H9 (cell line): ENCODE measurements around the gene SPAG5. TPM values are rescaled to one million over a fixed set of nuclear protein-coding genes. Genes with fewer than 3 reads are reported as not detected.

Experiments
- DNase-seq: peaks from one replicate; pipeline ENCODE4 v3.0.0-alpha.2; 2017
- H2AFZ ChIP-seq: one replicate; pipeline ENCODE4 v1.6.1; 2013; ENCODE audit warnings: mild to moderate bottlenecking, low read length, control low read depth, moderate library complexity
- H2AK5ac ChIP-seq: 2 replicates; pipeline ENCODE4 v1.6.1; 2013; ENCODE audit warnings: low read length, control low read depth, mixed read lengths; ENCODE audit not compliant: insufficient read length
- H2BK120ac ChIP-seq: one replicate; pipeline ENCODE4 v1.6.1; 2013; ENCODE audit warnings: low read depth, mild to moderate bottlenecking, low read length, control low read depth, inconsistent platforms; ENCODE audit not compliant: poor library complexity, severe bottlenecking
- H2BK12ac ChIP-seq: 2 replicates; pipeline ENCODE4 v1.6.1; 2013; ENCODE audit warnings: low read length, control low read depth, mixed read lengths, low read depth; ENCODE audit not compliant: insufficient read length
- H2BK15ac ChIP-seq: 2 replicates; pipeline ENCODE4 v1.6.1; 2013; ENCODE audit warnings: low read depth, low read length, control low read depth
- H2BK20ac ChIP-seq: one replicate; pipeline ENCODE4 v1.6.1; 2013; ENCODE audit warnings: low read depth, mild to moderate bottlenecking, low read length, control low read depth, inconsistent platforms; ENCODE audit not compliant: poor library complexity, severe bottlenecking
- H2BK5ac ChIP-seq: 2 replicates; pipeline ENCODE4 v1.6.1; 2013; ENCODE audit warnings: low read length, control low read depth, mixed read lengths; ENCODE audit not compliant: insufficient read length
- H3K14ac ChIP-seq: 2 replicates; pipeline ENCODE4 v1.6.1; 2013; ENCODE audit warnings: low read length, control low read depth; ENCODE audit not compliant: insufficient read depth
- H3K18ac ChIP-seq: 2 replicates; pipeline ENCODE4 v1.6.1; 2013; ENCODE audit warnings: low read depth, mild to moderate bottlenecking, mixed read lengths, low read length, control low read depth; ENCODE audit not compliant: insufficient read length
- H3K23ac ChIP-seq: 2 replicates; pipeline ENCODE4 v1.6.1; 2013; ENCODE audit warnings: low read length, control low read depth, mixed read lengths, low read depth; ENCODE audit not compliant: insufficient read length
- H3K23me2 ChIP-seq: 2 replicates; pipeline ENCODE4 v1.6.1; 2013; ENCODE audit warnings: low read depth, mild to moderate bottlenecking, mixed read lengths, low read length, control low read depth; ENCODE audit not compliant: insufficient read length, poor library complexity, severe bottlenecking
- H3K27ac ChIP-seq: 2 replicates; pipeline ENCODE4 v1.5.1; 2013; ENCODE audit warnings: low read length, control low read depth, mixed read lengths, low read depth; ENCODE audit not compliant: insufficient read length
- H3K27me3 ChIP-seq: 2 replicates; pipeline ENCODE4 v1.6.1; 2013; ENCODE audit warnings: low read length, control low read depth, inconsistent platforms; ENCODE audit not compliant: insufficient read depth
- H3K4ac ChIP-seq: 2 replicates; pipeline ENCODE4 v1.6.1; 2013; ENCODE audit warnings: low read depth, mild to moderate bottlenecking, control low read depth, inconsistent platforms, low read length, moderate library complexity
- H3K4me1 ChIP-seq: 2 replicates; pipeline ENCODE4 v1.6.1; 2013; ENCODE audit warnings: low read length, control low read depth, inconsistent platforms; ENCODE audit not compliant: insufficient read depth
- H3K4me2 ChIP-seq: 2 replicates; pipeline ENCODE4 v1.6.1; 2013; ENCODE audit warnings: low read length, control low read depth, mixed read lengths; ENCODE audit not compliant: insufficient read length, insufficient read depth
- H3K56ac ChIP-seq: 2 replicates; pipeline ENCODE4 v1.6.1; 2013; ENCODE audit warnings: low read depth, mild to moderate bottlenecking, mixed read lengths, low read length, control low read depth; ENCODE audit not compliant: insufficient read length
- H3K79me1 ChIP-seq: 2 replicates; pipeline ENCODE4 v1.6.1; 2013; ENCODE audit warnings: low read depth, mild to moderate bottlenecking, moderate library complexity, low read length, control low read depth, inconsistent platforms; ENCODE audit not compliant: insufficient read depth, poor library complexity, severe bottlenecking
- H3K79me2 ChIP-seq: 2 replicates; pipeline ENCODE4 v1.6.1; 2013; ENCODE audit warnings: low read length, control low read depth, inconsistent platforms; ENCODE audit not compliant: insufficient read depth
- H3K9ac ChIP-seq: 2 replicates; pipeline ENCODE4 v1.6.1; 2013; ENCODE audit warnings: low read length, control low read depth, mixed read lengths; ENCODE audit not compliant: insufficient read length; ENCODE audit errors: extremely low read depth
- H3K9me3 ChIP-seq: one replicate; pipeline ENCODE4 v1.6.1; 2013; ENCODE audit warnings: low read depth, low read length, inconsistent platforms; ENCODE audit not compliant: control insufficient read depth
- H3T11ph ChIP-seq: one replicate; pipeline ENCODE4 v1.6.1; 2013; ENCODE audit warnings: mild to moderate bottlenecking, low read length, control low read depth, inconsistent platforms
- H4K20me1 ChIP-seq: one replicate; pipeline ENCODE4 v1.6.1; 2013; ENCODE audit not compliant: control insufficient read depth, insufficient read length, insufficient read depth
- H4K5ac ChIP-seq: 2 replicates; pipeline ENCODE4 v1.6.1; 2013; ENCODE audit warnings: low read depth, mild to moderate bottlenecking, mixed read lengths, low read length, control low read depth; ENCODE audit not compliant: insufficient read length
- H4K8ac ChIP-seq: replicated peaks from 2 replicates; pipeline ENCODE4 v1.6.1; 2013; ENCODE audit warnings: low read length, control low read depth, mixed read lengths, low read depth; ENCODE audit not compliant: insufficient read length
- H4K91ac ChIP-seq: 2 replicates; pipeline ENCODE4 v1.6.1; 2013; ENCODE audit warnings: low read depth, mild to moderate bottlenecking, moderate library complexity, mixed read lengths, low read length, control low read depth; ENCODE audit not compliant: insufficient read length
- H3K27ac Mint-ChIP-seq, 3 experiments: 2 replicates in 2 of 3; 3 replicates in 1 of 3; pipeline ENCODE4 v1.8.0; 2020 to 2021; ENCODE audit warnings: mixed read lengths in 3 of 3, mild to moderate bottlenecking in 1 of 3, moderate library complexity in 1 of 3
- H3K27me3 Mint-ChIP-seq: 2 replicates; pipeline ENCODE4 v1.8.0; 2021; ENCODE audit warnings: low read depth, mild to moderate bottlenecking, moderate library complexity, mixed read lengths
- H3K36me3 Mint-ChIP-seq, 3 experiments: 2 replicates in 2 of 3; 3 replicates in 1 of 3; pipeline ENCODE4 v1.8.0; 2020 to 2021; ENCODE audit warnings: low read depth in 3 of 3, mixed read lengths in 3 of 3; ENCODE audit not compliant: insufficient read depth in 1 of 3
- H3K4me1 Mint-ChIP-seq, 2 experiments: 2 replicates each; pipeline ENCODE4 v1.8.0; 2020; ENCODE audit warnings: mixed read lengths in 2 of 2
- H3K4me3 Mint-ChIP-seq, 2 experiments: 2 replicates in 1 of 2; 3 replicates in 1 of 2; pipeline ENCODE4 v1.8.0; 2020 to 2021; ENCODE audit warnings: mild to moderate bottlenecking in 2 of 2, mixed read lengths in 2 of 2, moderate library complexity in 1 of 2
- H3K9me3 Mint-ChIP-seq, 2 experiments: 2 replicates in 1 of 2; 3 replicates in 1 of 2; pipeline ENCODE4 v1.8.0; 2020; ENCODE audit warnings: mild to moderate bottlenecking in 2 of 2, mixed read lengths in 2 of 2, moderate library complexity in 1 of 2
- WGBS: extraction: QIAGEN DNeasy Blood & Tissue Kit; methylation state at CpG from one replicate; pipeline ENCODE4 v1.1.7; 2013; ENCODE audit warnings: missing lambda C conversion rate, low lambda C conversion rate, mixed read lengths; ENCODE audit not compliant: insufficient read length; ENCODE audit errors: extremely low coverage; 5-methylcytosine and 5-hydroxymethylcytosine counted together
- total RNA-seq: library from RNA; stranded (reverse); gene quantifications from 2 replicates; pipeline ENCODE4 v1.2.1, GENCODE V29; 2021
- TF ChIP-seq, protein P1 (sequence below): fragments of 200-600 bp; sonication (generic); conservative IDR thresholded peaks from 3 replicates; pipeline ENCODE4 v1.8.0; 2021; ENCODE audit warnings: antibody characterized with exemption, mild to moderate bottlenecking

Gene SPAG5
- total RNA-seq, 1 experiment from 2014 or later: 122 TPM

DNA sequence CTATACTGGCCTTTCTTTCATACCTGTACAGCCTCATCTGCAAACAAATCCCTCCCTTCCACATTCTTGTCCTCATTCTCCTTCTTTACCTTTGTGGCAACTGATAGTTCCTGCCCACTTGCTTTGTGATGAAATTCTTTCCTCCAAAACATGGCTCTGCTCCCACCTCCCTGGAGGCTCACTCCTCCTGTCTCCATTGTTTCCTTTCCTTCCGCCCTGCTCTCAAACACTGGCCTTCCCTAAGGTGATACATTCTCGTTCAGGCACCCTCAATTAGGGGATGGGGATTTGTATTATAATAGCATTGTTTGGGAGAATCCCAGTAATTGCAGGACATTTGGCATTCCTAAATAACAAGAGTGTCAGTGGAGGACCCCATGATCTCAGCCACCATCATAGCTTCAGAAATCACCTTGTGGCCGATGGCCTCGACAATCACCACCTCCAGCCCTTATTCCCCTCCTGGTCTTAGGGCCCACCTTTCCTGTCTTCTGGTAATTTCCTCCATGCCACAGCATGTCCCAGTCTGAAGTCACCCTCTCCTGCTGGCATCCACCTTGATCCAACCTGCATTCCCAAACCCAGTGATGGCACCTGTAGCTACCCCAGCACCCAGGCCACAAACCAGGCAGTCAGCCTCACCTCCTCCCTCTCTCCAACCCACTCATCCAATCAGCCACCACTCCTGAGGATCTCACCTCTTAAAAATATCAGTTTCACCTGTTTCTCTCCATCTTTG is 54.3 kb downstream of the SPAG5 start:
- H4K91ac ChIP-seq: no peak overlapping the region
- H3K18ac ChIP-seq: no peak overlapping the region
- peak overlapping the region; percentile 42 to 97 (median 66); a peak in 5 of 7 replicates for H3K27ac Mint-ChIP-seq
- H3K4me1 ChIP-seq: peaks cover 8% of the 10 kb centered on the region; the same call in 1 of the 2 replicates
- H3K27ac ChIP-seq: no peak overlapping the region
- H3K4ac ChIP-seq: no peak overlapping the region
- no peak overlapping the region for H2AK5ac ChIP-seq
- H3K14ac ChIP-seq: no peak overlapping the region
- no peak overlapping the region for H3K4me2 ChIP-seq
- no peaks in the 10 kb centered on the region for H3K27me3 ChIP-seq
- no peak overlapping the region for H2AFZ ChIP-seq
- H3K9me3 Mint-ChIP-seq: no peaks in the 10 kb centered on the region
- TF ChIP-seq, protein P1, sequence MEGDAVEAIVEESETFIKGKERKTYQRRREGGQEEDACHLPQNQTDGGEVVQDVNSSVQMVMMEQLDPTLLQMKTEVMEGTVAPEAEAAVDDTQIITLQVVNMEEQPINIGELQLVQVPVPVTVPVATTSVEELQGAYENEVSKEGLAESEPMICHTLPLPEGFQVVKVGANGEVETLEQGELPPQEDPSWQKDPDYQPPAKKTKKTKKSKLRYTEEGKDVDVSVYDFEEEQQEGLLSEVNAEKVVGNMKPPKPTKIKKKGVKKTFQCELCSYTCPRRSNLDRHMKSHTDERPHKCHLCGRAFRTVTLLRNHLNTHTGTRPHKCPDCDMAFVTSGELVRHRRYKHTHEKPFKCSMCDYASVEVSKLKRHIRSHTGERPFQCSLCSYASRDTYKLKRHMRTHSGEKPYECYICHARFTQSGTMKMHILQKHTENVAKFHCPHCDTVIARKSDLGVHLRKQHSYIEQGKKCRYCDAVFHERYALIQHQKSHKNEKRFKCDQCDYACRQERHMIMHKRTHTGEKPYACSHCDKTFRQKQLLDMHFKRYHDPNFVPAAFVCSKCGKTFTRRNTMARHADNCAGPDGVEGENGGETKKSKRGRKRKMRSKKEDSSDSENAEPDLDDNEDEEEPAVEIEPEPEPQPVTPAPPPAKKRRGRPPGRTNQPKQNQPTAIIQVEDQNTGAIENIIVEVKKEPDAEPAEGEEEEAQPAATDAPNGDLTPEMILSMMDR: no peak
- H2BK5ac ChIP-seq: no peak overlapping the region
- H3K27me3 Mint-ChIP-seq: no peaks in the 10 kb centered on the region
- H4K5ac ChIP-seq: no peak overlapping the region
- no CpG with 5 or more reads among the region's 4 CpGs for WGBS
- no peak overlapping the region for H4K8ac ChIP-seq
- no peak overlapping the region for H2BK20ac ChIP-seq
- no peak overlapping the region for H3K9ac ChIP-seq
- H3K23me2 ChIP-seq: no peaks in the 10 kb centered on the region
- no peak overlapping the region for H2BK12ac ChIP-seq
- no peak overlapping the region for H3T11ph ChIP-seq
- no peaks in the 10 kb centered on the region for H3K9me3 ChIP-seq
- H3K36me3 Mint-ChIP-seq: peaks cover 2 to 6% (median 3%) of the 10 kb centered on the region in 3 experiments; a peak in 4 of 7 replicates
- DNase-seq: no peak
- H2BK120ac ChIP-seq: no peak overlapping the region
- no peak overlapping the region for H3K23ac ChIP-seq
- no peaks in the 10 kb centered on the region for H4K20me1 ChIP-seq
- H3K4me3 Mint-ChIP-seq: no peak overlapping the region
- H3K56ac ChIP-seq: no peak overlapping the region
- no peaks in the 10 kb centered on the region for H3K79me1 ChIP-seq
- H3K79me2 ChIP-seq: no peaks in the 10 kb centered on the region
- peaks cover 25 to 44% of the 10 kb centered on the region in 2 experiments for H3K4me1 Mint-ChIP-seq
- no peak overlapping the region for H2BK15ac ChIP-seq
